ENCODE results near the gene SACS.
"Not testable (repeated sequence)": the region's sequence is repeated elsewhere in the genome, so short reads cannot be mapped to it uniquely, and the experiment has no call there.

Gene SACS

DNA sequence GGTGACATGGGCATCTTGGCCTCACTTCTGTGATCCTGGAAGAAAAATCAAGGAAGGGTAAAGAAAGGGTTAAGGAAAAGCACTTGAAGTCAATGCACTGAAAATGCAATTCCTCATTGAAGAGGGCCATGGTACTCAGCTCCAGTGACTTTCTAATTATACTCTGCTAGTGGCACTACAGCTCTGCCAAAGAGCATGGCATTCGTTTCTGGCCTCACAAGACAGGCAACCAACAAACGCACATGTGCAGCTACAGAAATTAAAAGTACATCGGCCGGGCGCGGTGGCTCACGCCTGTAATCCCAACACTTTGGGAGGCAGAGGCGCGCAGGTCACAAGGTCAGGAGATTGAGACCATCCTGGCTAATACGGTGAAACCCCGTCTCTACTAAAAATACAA is 21.8 kb downstream of the SACS start:
- no peak for DNase-seq (ENCODE audit: low spot score)

GRCh38 chr13:23411220-23411619 is 22.3 kb downstream of the SACS start:
- DNase-seq (ENCODE audit: low spot score): no peak

GRCh38 chr13:23408026-23408425 is 25.5 kb downstream of the SACS start:
- no peak for DNase-seq (ENCODE audit: low spot score)

DNA sequence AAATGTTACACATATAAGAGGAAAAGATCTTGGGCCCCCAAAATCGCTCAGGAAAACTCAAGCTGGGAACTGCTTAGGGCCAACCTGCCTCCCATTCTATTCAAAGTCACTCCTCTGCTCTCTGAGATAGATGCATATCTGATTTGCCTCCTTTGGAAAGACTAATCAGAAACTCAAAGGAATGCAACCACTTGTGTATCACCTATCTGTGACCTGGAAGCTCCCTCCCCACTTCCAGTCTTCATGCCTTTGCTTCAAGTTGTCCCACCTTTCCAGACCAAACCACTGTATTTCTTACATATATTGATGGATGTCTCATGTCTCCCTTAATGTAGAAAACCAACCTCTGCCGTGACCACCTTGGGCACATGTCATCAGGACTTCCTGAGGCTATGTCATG is 32.3 kb downstream of the SACS start:
- DNase-seq (ENCODE audit: low spot score): not testable (repeated sequence)

GRCh38 chr13:23399347-23399746 is 34.2 kb downstream of the SACS start:
- no peak for DNase-seq (ENCODE audit: low spot score)

GRCh38 chr13:23394821-23395220 is 38.7 kb downstream of the SACS start:
- DNase-seq (ENCODE audit: low spot score): no peak

- no peak for DNase-seq (ENCODE audit: low spot score)
Observed at GRCh38 chr13:23392925-23393645, 40.4 kb downstream of the SACS start.

DNA sequence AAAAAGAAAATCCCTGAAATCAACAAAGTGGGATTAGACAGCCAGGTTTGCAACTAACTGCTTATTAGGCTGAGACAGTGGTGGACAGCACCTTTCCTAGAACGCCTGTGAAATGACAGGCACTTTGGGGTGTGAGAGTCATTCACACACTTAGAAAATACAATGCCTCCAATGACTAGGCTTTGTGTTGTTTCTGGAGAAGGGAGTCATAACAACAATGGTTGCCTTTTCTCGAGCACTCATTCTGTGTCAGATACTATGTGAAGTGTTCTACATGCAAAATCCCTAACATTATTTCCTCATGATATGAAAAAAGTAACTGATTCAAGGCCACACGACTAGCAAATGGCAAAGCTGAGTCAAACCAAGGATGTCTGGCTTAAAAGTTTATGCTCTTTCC is 41.2 kb downstream of the SACS start:
- no peak for DNase-seq (ENCODE audit: low spot score)

- no peak for DNase-seq (ENCODE audit: low spot score)
Observed at GRCh38 chr13:23391752-23392151, 41.8 kb downstream of the SACS start.

GRCh38 chr13:23386533-23386932 is 47.0 kb downstream of the SACS start:
- DNase-seq (ENCODE audit: low spot score): no peak

- DNase-seq (ENCODE audit: low spot score): no peak
Observed at GRCh38 chr13:23385931-23386330, 47.6 kb downstream of the SACS start.

DNA sequence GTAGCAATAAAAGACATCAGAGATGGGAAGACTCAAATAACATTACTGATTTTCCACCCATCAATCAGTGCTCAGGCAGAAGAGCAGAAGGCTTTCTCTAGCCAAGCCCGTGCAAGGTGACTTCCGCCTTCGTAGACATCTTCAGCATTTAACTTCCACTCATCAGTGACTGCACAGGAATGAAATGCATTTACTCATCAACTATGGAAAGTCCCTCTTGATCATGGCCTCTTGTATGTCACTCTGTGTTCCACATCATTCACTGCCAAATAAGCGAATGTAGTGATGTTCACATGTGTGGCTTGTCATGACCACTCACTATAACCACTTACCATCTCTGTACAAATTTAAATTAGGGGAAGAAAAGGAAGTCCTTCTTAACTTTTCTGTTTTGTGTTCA is 49.4 kb downstream of the SACS start:
- no peak for DNase-seq (ENCODE audit: low spot score)

- no peak for DNase-seq (ENCODE audit: low spot score)
Observed at GRCh38 chr13:23383151-23383550, 50.4 kb downstream of the SACS start.

DNA sequence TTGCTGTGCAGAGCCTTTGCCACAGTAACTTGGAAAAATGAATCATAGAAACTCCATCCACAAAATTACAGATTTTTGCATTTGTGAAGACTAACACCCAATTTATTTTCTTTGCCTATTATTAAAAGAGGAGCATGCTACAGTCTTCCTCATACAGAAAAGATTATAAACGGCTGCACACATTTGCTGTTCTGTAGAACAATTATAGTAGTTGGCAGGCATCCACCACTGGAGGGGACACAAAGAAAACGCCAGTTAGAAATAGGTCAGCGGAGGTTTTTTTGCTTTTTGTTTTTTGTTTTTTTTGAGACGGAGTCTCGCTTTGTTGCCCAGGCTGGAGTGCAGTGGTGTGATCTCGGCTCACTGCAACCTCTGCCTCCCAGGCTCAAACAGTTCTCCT is 51.6 kb downstream of the SACS start:
- DNase-seq (ENCODE audit: low spot score): no peak

- no peak for DNase-seq (ENCODE audit: low spot score)
Observed at GRCh38 chr13:23380534-23380933, 53.0 kb downstream of the SACS start.

DNA sequence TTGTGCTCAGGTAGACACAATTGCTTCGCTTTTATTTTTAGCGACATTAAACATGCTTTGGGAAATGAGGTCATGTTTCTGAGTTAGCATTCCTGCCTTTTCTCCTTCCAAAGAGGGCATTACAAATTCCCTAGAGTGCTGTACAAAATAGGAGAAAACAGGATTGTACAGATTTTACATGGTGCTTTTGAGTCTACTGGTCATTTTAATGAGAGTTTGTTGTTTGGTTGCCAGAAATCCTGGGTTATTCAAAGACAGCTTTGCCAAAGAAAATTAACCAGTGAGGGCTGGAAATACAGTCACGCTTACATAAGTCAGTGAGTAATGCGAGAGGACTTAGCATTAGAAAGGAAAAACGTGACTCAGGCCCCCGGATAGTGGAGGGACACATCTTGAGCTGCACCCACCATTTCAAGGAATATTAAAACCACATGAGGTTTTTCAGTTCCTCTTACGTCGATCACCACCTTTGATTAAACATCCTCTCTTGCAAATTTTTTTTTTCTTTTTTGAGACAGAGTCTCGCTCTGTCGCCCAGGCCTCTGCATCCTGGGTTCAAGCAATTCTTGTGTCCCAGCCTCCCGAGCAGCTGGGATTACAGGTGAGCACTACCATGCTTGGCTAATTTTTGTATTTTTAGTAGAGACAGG is 55.4 kb downstream of the SACS start:
- DNase-seq (ENCODE audit: low spot score): no peak

DNA sequence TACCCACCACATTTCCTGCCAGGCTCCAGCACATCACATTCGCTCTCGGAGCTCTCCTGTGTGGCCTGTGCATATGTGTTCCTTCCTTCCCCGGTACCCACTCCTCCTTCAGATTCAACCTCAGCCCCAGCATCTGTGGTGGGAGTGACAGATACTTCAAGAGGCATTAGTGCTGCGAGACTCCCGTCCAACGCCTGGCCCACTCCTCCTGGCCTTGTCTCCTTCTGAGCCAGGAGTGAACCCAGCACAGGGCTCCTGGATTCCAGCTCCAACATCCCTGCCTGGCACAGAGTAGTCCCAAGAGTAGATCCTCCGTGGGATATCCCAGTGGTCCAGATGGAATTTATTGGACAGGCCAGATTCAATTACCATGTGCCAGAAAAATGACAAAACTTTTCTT is 55.9 kb downstream of the SACS start:
- no peak for DNase-seq (ENCODE audit: low spot score)

DNA sequence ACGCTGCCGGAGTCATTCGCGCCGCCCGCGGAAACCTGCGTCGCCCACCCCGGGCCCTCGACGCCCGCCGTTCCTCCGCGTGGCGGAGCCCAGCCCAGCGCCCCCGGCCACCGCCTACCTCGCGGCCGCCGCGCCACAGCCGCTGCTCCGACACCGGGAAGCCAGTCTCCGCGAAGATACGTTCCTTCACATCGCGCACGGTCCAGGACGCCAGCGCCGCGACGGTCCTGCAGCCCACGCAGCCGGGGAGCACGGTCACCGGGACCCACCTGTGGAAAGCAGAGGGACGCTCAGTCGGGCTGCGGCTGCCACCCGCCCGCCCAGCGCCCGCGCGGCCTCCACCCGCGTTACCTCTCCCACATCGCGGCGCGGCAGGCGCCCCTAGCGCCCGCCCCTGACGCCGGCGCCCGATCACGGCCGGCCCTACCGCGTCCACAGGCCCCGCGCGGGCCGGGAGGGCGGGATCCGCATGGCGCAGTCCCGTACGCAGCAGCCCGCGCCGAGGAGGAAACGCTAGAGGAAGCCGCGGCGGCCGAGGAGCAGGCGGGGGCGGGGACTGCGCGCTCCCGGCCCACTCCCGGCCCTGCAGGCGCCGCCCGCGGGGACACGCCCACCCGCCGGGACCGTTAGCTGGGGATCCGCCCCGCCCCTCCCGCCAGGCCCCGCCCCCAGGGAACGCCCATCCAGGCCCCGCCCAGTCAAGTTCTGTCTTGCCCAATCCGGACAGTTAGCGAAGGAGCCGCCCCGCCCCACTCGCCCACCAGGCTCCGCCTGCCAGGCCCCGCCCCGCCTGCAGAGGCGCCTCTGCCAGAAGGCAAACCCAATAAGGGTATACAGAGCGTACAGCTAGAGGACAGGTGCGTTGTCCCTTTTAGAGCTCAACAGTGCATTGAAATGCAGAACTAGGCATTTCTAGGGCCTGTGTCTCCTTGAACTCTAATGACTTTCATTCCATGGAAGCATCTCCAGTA is 58.2 kb downstream of the SACS start:
- DNase-seq (ENCODE audit: low spot score): peak; percentile 99

DNA sequence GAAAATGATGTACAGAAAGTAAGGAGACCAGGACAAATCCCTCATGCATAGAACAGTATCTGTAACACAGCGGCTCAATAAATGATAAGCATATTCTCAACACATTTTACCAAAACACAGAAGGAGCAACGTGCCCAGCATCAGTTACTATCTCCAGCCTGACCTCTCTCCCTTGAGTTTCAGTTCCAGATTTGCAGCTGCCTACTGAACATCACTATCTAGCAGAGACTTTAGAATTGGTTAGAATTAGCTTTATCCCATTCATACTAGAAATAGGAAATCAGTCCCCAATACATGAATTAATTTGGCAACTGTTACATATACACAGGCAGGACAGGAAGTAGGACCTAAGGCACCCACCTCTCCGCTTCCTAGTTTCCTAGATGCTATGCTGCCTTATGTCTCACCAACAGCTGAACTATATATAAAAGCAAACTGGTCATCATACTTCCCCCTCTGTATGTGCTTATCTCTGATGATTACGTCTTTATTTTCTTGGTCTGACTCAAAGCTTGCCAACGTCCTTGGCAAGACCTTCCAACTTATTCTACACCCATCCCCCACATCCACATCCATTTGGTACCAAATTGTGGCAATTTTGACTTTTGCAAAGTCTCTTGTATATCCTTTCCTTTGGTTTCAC is 61.1 kb downstream of the SACS start:
- no peak for DNase-seq (ENCODE audit: low spot score)

DNA sequence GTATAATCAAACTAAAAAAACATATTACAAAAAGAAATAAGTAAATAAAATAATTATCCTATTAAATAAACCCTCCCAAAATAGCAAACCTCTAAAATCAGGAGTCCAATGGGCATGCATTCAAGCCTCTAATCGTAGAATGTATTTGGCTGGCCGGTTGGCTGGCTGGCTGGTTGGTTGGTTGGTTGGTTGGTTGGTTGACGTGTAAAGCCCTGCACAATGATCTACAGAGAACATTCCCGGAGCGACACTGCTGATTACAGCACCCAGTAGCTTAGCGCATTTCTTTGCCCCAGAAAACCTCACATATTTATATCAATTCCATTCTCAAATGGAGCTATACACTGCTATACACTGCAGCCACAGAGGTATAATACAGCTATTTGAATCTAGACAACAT is 65.6 kb downstream of the SACS start:
- no peak for DNase-seq (ENCODE audit: low spot score)

DNA sequence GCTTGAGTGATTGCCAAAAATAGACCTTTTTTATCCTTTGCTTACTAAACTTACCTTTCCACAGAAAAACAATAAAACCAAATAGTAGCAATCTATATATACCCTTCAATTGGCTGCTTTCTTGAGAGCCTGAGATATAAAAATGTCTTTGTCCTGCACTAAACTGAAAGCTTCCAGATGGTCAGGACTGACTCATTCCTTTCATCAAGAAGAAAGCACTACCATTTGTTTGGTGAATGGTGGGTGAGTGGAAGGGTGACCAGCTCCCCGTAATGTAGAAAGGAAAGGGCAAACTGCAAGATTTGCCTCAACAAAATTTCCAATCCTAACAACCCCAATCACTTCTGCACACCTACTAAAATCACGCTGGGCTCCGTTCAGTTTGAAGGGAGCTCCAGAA is 67.8 kb downstream of the SACS start:
- DNase-seq (ENCODE audit: low spot score): no peak

DNA sequence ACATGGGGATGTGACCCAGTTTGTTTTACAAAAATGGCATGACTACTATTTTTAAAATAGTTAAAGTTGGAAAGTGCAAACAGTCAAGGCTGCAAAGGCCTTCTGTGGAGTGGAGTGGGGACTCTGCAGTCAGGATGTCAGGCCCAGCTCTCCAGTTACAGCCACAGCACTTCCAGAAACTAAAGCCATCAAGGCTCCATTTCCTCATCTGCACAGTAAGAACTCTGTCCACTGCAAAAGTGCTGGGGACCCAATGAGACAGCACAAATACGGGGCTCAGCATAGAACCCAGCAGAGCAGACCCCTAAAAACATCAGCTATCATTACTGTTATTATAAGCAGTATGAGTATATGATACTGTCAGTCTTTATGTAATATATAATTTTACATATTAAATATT is 73.6 kb downstream of the SACS start:
- no peak for DNase-seq (ENCODE audit: low spot score)

Data from ecto neural progenitor cell (in vitro differentiated cells).